Endothelial cell of umbilical vein (primary cell): ENCODE results near the gene C5AR1. TPM values are rescaled to one million over a fixed set of nuclear protein-coding genes. Genes with fewer than 3 reads are reported as not detected.

Experiments used
- BruUV-seq: library from RNA; stranded (reverse); fragments of 400-500 nt; replicated peaks from 2 replicates; lab custom pipeline; 2021; lab: Mats Ljungman, UMichigan
- CTCF ChIA-PET: fragments of 300-600, 350-600 bp; sonication (Branson Sonifier 250); formaldehyde crosslinking; loops from one replicate; lab custom pipeline; 2021; ENCODE audit warnings: antibody characterized with exemption, inconsistent platforms; lab: Charles Lee
- POLR2A ChIA-PET: fragments of 300-600, 350-600 bp; sonication (Branson Sonifier 250); formaldehyde crosslinking; loops from one replicate; lab custom pipeline; 2021; ENCODE audit warnings: antibody characterized with exemption, inconsistent platforms; lab: Charles Lee
- DNase-seq: peaks from one replicate; pipeline ENCODE4 v3.0.0-alpha.2; 2011; ENCODE audit warnings: low read depth, low spot score
- FAIRE-seq: peaks from 2 replicates; lab custom pipeline; 2011; peaks lifted over from hg19 to GRCh38; lab: Jason Lieb, UNC
- H2AFZ ChIP-seq: 2 replicates; pipeline ENCODE4 v1.6.0; 2012; ENCODE audit warnings: low read depth, low read length, control low read depth, inconsistent platforms
- H3K27ac ChIP-seq: 2 replicates; pipeline ENCODE4 v1.5.1; 2011; ENCODE audit warnings: low read depth, mild to moderate bottlenecking, control low read depth, low read length, moderate library complexity; ENCODE audit not compliant: insufficient read depth
- H3K27me3 ChIP-seq, 2 experiments: 2 replicates each; pipeline versions ENCODE4 v1.6.0 to v1.6.1; 2011; ENCODE audit warnings: low read length in 2 of 2, mixed read lengths in 1 of 2; ENCODE audit not compliant: control insufficient read depth in 2 of 2, insufficient read depth in 2 of 2
- H3K36me3 ChIP-seq, 2 experiments: 2 replicates in 1 of 2; 3 replicates in 1 of 2; pipeline ENCODE4 v1.5.1; 2011; ENCODE audit warnings: low read length in 2 of 2, mild to moderate bottlenecking in 1 of 2, moderate library complexity in 1 of 2; ENCODE audit not compliant: control insufficient read depth in 2 of 2, insufficient read depth in 2 of 2; ENCODE audit errors: extremely low read depth in 1 of 2
- H3K4me1 ChIP-seq: 3 replicates; pipeline ENCODE4 v1.5.1; 2011; ENCODE audit warnings: mild to moderate bottlenecking, low read length; ENCODE audit not compliant: control insufficient read depth, insufficient read depth; ENCODE audit errors: extremely low read depth
- H3K4me2 ChIP-seq: 2 replicates; pipeline ENCODE4 v1.6.1; 2011; ENCODE audit warnings: low read length, control low read depth, mixed read lengths; ENCODE audit not compliant: insufficient read depth
- H3K4me3 ChIP-seq, 3 experiments: fragments of 200-600 bp in 1 of 3; sonication (generic), shearing (Covaris generic) in 1 of 3; replicated peaks in 1 of 3; 2 replicates each; pipeline ENCODE4 v1.5.1; 2011 to 2016; ENCODE audit warnings: control low read depth in 3 of 3, low read length in 3 of 3, mild to moderate bottlenecking in 2 of 3, inconsistent platforms in 1 of 3, low read depth in 1 of 3, moderate library complexity in 1 of 3; ENCODE audit not compliant: insufficient read depth in 1 of 3
- H3K79me2 ChIP-seq: 2 replicates; pipeline ENCODE4 v1.6.0; 2012; ENCODE audit warnings: low read length, inconsistent platforms; ENCODE audit not compliant: control insufficient read depth, insufficient read depth
- H3K9ac ChIP-seq: replicated peaks from 2 replicates; pipeline ENCODE3; 2011; ENCODE audit warnings: low read length, control low read depth; ENCODE audit not compliant: insufficient read depth; ENCODE audit errors: extremely low read depth
- H3K9me1 ChIP-seq: replicated peaks from 3 replicates; pipeline ENCODE4 v1.6.0; 2011; ENCODE audit warnings: mild to moderate bottlenecking, low read length; ENCODE audit not compliant: control insufficient read depth, insufficient read depth; ENCODE audit errors: extremely low read depth
- H3K9me3 ChIP-seq: replicated peaks from 2 replicates; pipeline ENCODE4 v1.5.1; 2012; ENCODE audit warnings: low read length, inconsistent platforms; ENCODE audit not compliant: control insufficient read depth, insufficient read depth
- H4K20me1 ChIP-seq: replicated peaks from 2 replicates; pipeline ENCODE3; 2011; ENCODE audit warnings: mild to moderate bottlenecking, low read length; ENCODE audit not compliant: control insufficient read depth, insufficient read depth; ENCODE audit errors: extremely low read depth
- EZH2 ChIP-seq: IDR thresholded peaks from 2 replicates; pipeline ENCODE4 v1.6.1; 2012; ENCODE audit warnings: borderline replicate concordance, low read depth, mild to moderate bottlenecking, moderate library complexity, low read length, inconsistent platforms; ENCODE audit not compliant: severe bottlenecking
- FOS ChIP-seq: IDR thresholded peaks from 2 replicates; pipeline ENCODE4 v1.6.1; 2011; ENCODE audit warnings: mild to moderate bottlenecking, low read length, moderate library complexity, borderline replicate concordance; ENCODE audit not compliant: insufficient read depth
- GATA2 ChIP-seq: IDR thresholded peaks from 2 replicates; pipeline ENCODE4 v1.7.0; 2011; ENCODE audit warnings: low read depth, mild to moderate bottlenecking, moderate library complexity, mixed read lengths, low read length; ENCODE audit not compliant: insufficient read length, insufficient read depth
- JUN ChIP-seq: IDR thresholded peaks from 2 replicates; pipeline ENCODE4 v1.6.1; 2011; ENCODE audit warnings: borderline replicate concordance, low read depth; ENCODE audit not compliant: insufficient read length, insufficient read depth
- MAX ChIP-seq: IDR thresholded peaks from 2 replicates; pipeline ENCODE4 v1.6.1; 2011; ENCODE audit not compliant: insufficient read depth, insufficient read length
- MYC ChIP-seq: IDR thresholded peaks from one replicate; pipeline ENCODE4 v1.6.1; 2011; ENCODE audit warnings: mild to moderate bottlenecking, low read depth, low read length
- POLR2A ChIP-seq: IDR thresholded peaks from 2 replicates; pipeline ENCODE4 v1.6.1; 2012; ENCODE audit warnings: low read depth, mild to moderate bottlenecking, control low read depth, low read length
- POLR2AphosphoS5 ChIP-seq: IDR thresholded peaks from 2 replicates; pipeline ENCODE4 v1.6.1; 2012; ENCODE audit warnings: low read depth, mild to moderate bottlenecking, control low read depth, low read length, moderate library complexity; ENCODE audit not compliant: insufficient read depth
- dilution Hi-C: fragments of 300-500 bp; cut with MboI; formaldehyde crosslinking; loops from one replicate; pipeline ENCODE4 v1.15.0; 2019; ENCODE audit warnings: low sequenced_read_pairs; ENCODE audit not compliant: extremely low pct_ligation_motif_present
- intact Hi-C: fragments of 100-400 bp; cut with micrococcal nuclease; formaldehyde crosslinking; loops from one replicate; pipeline ENCODE4 v1.10.0; 2022
- polyA plus RNA-seq, 4 experiments: library from polyadenylated mRNA; depleted of rRNA in 3 of 4; stranded (reverse) in 3 of 4; unstranded in 1 of 4; fragments of >200 nt; gene quantifications; 2 replicates each; pipeline versions ENCODE4 v1.2.1 to v1.2.3, GENCODE V29; 2011 to 2012; ENCODE audit warnings: missing spikeins in 1 of 4
- total RNA-seq: library from RNA; stranded (reverse); gene quantifications from 2 replicates; pipeline ENCODE4 v1.2.3, GENCODE V29; 2021
- TF ChIP-seq, protein P1 (sequence below), 2 donors: IDR thresholded peaks; 1 replicate in 1 of 2; 2 replicates in 1 of 2; pipeline ENCODE4 v1.5.1; 2011; ENCODE audit warnings: low read length in 2 of 2, mild to moderate bottlenecking in 2 of 2, moderate library complexity in 2 of 2, control low read depth in 1 of 2, inconsistent platforms in 1 of 2, low read depth in 1 of 2; ENCODE audit not compliant: insufficient read depth in 1 of 2; ENCODE audit errors: extremely low read depth in 1 of 2

C5AR1 gene
- total and polyA plus RNA-seq, 2 donors (not counting 3 experiments of a cell fraction or from before 2014, with no cell fraction given), result 0.11 to 0.49 TPM

DNA sequence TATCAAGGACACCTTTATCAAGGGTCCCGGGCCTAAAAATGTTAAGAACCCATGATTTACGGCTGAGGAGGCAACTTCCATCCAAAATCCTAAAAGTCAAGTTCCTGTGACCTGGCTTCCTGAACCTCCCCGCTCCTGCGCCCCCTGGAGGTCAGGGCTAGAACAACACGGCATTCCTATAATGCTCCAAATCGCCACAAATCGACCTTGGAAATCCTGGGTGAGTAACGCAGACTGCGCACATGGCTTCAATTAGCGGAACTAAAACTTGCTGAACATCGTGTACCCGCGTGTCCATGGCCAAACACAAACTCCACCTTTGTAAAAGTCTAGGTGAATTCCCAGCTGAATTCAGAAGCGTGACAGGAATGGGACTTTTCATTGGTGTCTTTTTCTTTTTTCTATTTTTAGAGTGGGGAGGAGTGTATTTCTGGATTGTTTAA is 4.3 kb upstream of the C5AR1 start:
- intact Hi-C loops (no loop called here), dilution Hi-C loops (no loop called here)
- no peak for TF ChIP-seq EZH2
- no peak for TF ChIP-seq GATA2
- no peak for TF ChIP-seq POLR2A
- TF ChIP-seq, protein P1, sequence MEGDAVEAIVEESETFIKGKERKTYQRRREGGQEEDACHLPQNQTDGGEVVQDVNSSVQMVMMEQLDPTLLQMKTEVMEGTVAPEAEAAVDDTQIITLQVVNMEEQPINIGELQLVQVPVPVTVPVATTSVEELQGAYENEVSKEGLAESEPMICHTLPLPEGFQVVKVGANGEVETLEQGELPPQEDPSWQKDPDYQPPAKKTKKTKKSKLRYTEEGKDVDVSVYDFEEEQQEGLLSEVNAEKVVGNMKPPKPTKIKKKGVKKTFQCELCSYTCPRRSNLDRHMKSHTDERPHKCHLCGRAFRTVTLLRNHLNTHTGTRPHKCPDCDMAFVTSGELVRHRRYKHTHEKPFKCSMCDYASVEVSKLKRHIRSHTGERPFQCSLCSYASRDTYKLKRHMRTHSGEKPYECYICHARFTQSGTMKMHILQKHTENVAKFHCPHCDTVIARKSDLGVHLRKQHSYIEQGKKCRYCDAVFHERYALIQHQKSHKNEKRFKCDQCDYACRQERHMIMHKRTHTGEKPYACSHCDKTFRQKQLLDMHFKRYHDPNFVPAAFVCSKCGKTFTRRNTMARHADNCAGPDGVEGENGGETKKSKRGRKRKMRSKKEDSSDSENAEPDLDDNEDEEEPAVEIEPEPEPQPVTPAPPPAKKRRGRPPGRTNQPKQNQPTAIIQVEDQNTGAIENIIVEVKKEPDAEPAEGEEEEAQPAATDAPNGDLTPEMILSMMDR (IDR thresholded peaks at IDR 0.05; ENCODE audit: extremely low read depth in 1 of 2, insufficient read depth in 1 of 2, low read depth in 1 of 2, low read length in 2 of 2), result peak; percentile 93 to 99
- TF ChIP-seq MAX, result peak; percentile 34
- no peak for TF ChIP-seq MYC
- peak; percentile 30 for TF ChIP-seq FOS
- no peak for TF ChIP-seq JUN
- TF ChIP-seq POLR2AphosphoS5, result no peak
- Histone ChIP-seq H3K27me3 (no peaks in the 10 kb centered on the region), H2AFZ (no peak overlapping the region), H3K9ac (no peak overlapping the region), H3K9me1 (no peaks in the 10 kb centered on the region), H4K20me1 (no peaks in the 10 kb centered on the region), H3K36me3 (no peaks in the 10 kb centered on the region), H3K27ac (no peak overlapping the region), H3K4me1 (no peaks in the 10 kb centered on the region), H3K79me2 (no peaks in the 10 kb centered on the region), H3K4me3 (no peak overlapping the region), H3K4me2 (no peak overlapping the region), H3K9me3 (no peaks in the 10 kb centered on the region)
- FAIRE-seq (peak; percentile 85), DNase-seq (peak; percentile 58)
- ChIA-PET CTCF (interaction anchor here (0.6 to 2.5 kb wide), 13 partner anchors 8 to 1504 kb away, joined by 3 to 17 read pairs (median 4); no protein-coding TSS in a partner anchor), POLR2A (no interaction called here)
- BruUV-seq, result no TSS peak
